ENCODE data around the gene TECTB.

GRCh38 chr10:112296908-112297331 is 13.7 kb downstream of the TECTB start:
- TF ChIP-seq CTCF (IDR thresholded peaks at IDR 0.05), result no peak
- TF ChIP-seq POLR2A (IDR thresholded peaks at IDR 0.05), result no peak

Measured in body of pancreas (tissue), 4 donors.